ACC112 (cell line): Measurements from ENCODE around the gene PIAS4.

ENCODE experiments used
- H2AFZ ChIP-seq: fragments of 200-600 bp; sonication (generic); one replicate; pipeline ENCODE4 v1.6.0; 2017; ENCODE audit warnings: antibody characterized with exemption, low read length; ENCODE audit not compliant: unreplicated experiment
- H3K27ac ChIP-seq: fragments of 200-600 bp; sonication (generic); 2 replicates; pipeline ENCODE4 v1.5.1; 2014; ENCODE audit warnings: low read depth, mild to moderate bottlenecking, antibody characterized with exemption, low read length, moderate library complexity
- H3K27me3 ChIP-seq: fragments of 200-600 bp; sonication (generic); 2 replicates; pipeline ENCODE4 v1.6.1; 2014; ENCODE audit warnings: mild to moderate bottlenecking, antibody characterized with exemption, low read length, moderate library complexity, mixed read lengths; ENCODE audit not compliant: insufficient read depth
- H3K36me3 ChIP-seq: fragments of 200-600 bp; sonication (generic); 2 replicates; pipeline ENCODE4 v1.6.1; 2016; ENCODE audit warnings: mild to moderate bottlenecking, antibody characterized with exemption, low read length, moderate library complexity, mixed read lengths; ENCODE audit not compliant: insufficient read depth
- H3K4me1 ChIP-seq: fragments of 200-600 bp; sonication (generic); one replicate; pipeline ENCODE4 v1.6.1; 2016; ENCODE audit warnings: low read length, mixed read lengths; ENCODE audit not compliant: insufficient read depth, unreplicated experiment, control insufficient read depth
- H3K4me3 ChIP-seq: fragments of 200-600 bp; sonication (generic); 2 replicates; pipeline ENCODE4 v1.5.1; 2014; ENCODE audit warnings: mild to moderate bottlenecking, low read depth, low read length
- H3K79me2 ChIP-seq: fragments of 200-600 bp; sonication (generic); one replicate; pipeline ENCODE4 v1.6.0; 2016; ENCODE audit warnings: low read length; ENCODE audit not compliant: control insufficient read depth, unreplicated experiment, insufficient read depth

The PIAS4 gene

DNA sequence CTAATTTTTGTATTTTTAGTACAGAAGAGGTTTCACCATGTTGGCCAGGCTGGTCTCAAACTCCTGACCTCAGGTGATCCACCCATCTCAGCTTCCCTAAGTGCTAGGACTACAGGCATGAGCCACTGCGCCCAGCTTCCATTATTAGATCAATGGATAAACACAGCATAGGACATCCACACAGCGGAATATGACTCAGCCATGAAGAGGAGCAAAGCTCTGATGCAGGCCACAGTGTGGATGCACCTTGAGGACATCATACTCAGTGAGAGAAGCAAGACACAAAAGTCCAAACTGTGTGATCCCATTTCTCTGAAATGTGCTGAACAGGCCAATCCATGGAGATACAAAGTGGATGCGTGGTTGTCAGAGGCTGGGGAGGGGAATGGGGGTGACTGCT lies 64.1 kb downstream of the PIAS4 start:
- Histone ChIP-seq H3K4me3 (no peak overlapping the region), H3K79me2 (no peaks in the 10 kb centered on the region), H3K27ac (no peak overlapping the region), H2AFZ (no peak overlapping the region), H3K36me3 (no peaks in the 10 kb centered on the region), H3K4me1 (no peaks in the 10 kb centered on the region), H3K27me3 (no peaks in the 10 kb centered on the region)

DNA sequence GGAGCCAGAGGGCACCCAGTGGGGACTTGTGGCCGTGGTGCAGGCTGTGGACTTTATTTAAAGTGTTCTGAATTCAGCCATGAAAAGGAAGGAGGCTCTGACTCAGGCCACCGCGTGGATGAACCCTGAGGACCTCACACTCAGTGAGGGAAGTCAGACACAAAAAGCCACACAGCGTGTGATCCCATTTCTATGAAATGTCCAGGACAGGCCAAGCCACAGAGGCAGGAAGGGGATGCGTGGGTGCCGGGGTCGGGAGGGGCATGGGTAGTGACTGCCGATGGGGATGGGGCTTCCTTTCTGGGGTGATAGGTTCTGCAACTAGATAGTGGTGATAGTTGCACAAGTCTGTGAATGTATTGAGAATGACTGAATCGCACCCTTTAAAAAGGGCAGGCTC lies 67.8 kb downstream of the PIAS4 start:
- Histone ChIP-seq H3K4me3 (no peak overlapping the region), H2AFZ (no peak overlapping the region), H3K36me3 (no peaks in the 10 kb centered on the region), H3K27ac (no peak overlapping the region), H3K4me1 (peaks cover 8% of the 10 kb centered on the region), H3K79me2 (no peaks in the 10 kb centered on the region), H3K27me3 (no peaks in the 10 kb centered on the region)

DNA sequence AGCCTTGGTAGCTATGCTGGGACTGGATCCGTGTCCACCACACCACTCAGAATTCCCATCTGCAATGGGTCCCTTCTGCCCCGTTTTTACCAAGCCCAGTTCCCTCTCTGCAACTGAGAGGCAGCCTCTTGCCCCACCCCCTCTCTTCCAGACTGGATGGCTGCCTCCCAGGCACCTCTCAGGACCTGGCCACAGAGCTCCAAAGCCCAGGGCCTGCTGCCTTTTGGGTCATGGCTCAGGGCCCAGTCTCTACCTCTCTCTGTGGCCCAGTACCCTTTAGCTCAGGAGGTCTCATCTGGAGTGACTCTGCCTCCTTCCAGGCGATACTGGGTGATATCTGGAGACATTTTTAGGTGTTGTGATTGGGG lies 69.5 kb downstream of the PIAS4 start:
- no peak overlapping the region for H3K27ac ChIP-seq
- H3K4me3 ChIP-seq: no peak overlapping the region
- no peaks in the 10 kb centered on the region for H3K27me3 ChIP-seq
- H3K36me3 ChIP-seq: no peaks in the 10 kb centered on the region
- no peak overlapping the region for H2AFZ ChIP-seq
- peaks cover 8% of the 10 kb centered on the region for H3K4me1 ChIP-seq
- no peaks in the 10 kb centered on the region for H3K79me2 ChIP-seq

GRCh38 chr19:4077800-4078684 lies 70.5 kb downstream of the PIAS4 start:
- Histone ChIP-seq H3K4me3 (peak overlapping the region; percentile 80), H2AFZ (peak overlapping the region; percentile 68), H3K79me2 (no peaks in the 10 kb centered on the region), H3K27ac (peak overlapping the region; percentile 26; the same call in 1 of the 2 replicates), H3K27me3 (no peaks in the 10 kb centered on the region), H3K36me3 (no peaks in the 10 kb centered on the region), H3K4me1 (peaks cover 8% of the 10 kb centered on the region)

- Histone ChIP-seq H3K36me3 (no peaks in the 10 kb centered on the region), H3K27me3 (no peaks in the 10 kb centered on the region), H3K4me3 (no peak overlapping the region), H2AFZ (no peak overlapping the region), H3K27ac (no peak overlapping the region), H3K79me2 (no peaks in the 10 kb centered on the region), H3K4me1 (peaks cover 8% of the 10 kb centered on the region)
Observed at GRCh38 chr19:4080473-4080872, 72.9 kb downstream of the PIAS4 start.

DNA sequence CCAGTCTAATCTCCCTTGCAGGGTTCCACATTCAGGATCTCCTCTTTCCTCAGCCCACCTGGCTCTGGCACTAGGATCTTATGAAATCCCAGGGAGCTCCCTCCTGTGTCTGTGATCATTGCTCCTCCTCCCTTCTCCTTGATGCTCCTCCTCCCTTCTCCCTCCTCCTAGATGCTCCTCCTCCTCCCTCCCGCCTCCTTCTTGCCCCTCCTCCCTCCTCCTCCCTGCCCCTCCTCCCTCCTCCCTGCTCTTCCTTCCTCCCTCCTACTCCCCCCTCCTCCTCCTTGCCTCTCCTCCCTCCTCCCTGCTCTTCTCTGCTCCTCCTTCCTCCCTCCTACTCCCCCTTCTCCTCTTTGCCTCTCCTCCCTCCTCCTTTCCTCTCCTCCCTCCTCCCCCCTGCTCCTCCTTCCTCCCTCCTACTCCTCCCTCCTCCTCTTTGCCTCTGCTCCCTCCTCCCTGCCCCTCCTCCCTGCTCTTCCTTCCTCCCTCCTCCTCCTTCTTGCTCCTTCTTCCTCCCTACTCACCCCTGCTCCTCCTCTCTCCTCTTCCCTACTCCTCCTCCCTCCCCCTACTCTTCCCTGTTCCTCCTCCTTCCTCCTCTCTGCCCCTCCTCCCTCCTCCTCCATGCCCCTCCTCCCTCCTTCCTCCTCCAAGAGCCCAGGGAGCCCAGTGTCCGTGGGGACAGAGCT lies 74.0 kb downstream of the PIAS4 start:
- H3K27ac ChIP-seq: no peak overlapping the region
- no peak overlapping the region for H2AFZ ChIP-seq
- H3K4me3 ChIP-seq: no peak overlapping the region
- H3K27me3 ChIP-seq: no peaks in the 10 kb centered on the region
- peaks cover 8% of the 10 kb centered on the region for H3K4me1 ChIP-seq
- no peaks in the 10 kb centered on the region for H3K79me2 ChIP-seq
- no peaks in the 10 kb centered on the region for H3K36me3 ChIP-seq

DNA sequence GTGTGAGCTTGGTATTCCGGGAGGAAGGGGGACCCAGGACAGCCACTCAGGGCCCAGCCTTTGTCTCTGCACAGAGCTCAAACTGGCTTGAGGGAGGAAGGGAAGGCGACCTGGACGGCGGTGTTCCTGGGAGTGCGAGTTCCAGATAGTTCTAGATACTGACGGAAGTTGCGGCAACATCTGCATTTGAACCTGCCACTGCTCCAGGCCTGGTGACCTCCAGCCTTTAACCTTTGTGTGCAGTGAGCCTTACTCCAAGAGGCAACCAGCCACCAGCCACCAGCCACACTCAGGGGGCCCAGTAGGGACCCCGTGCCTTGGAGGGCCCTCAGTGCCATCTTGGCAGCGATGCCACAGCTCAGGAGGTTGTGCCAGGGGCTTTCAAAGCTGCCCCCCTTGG lies 74.6 kb downstream of the PIAS4 start:
- Histone ChIP-seq H3K27ac (no peak overlapping the region), H3K79me2 (no peaks in the 10 kb centered on the region), H3K27me3 (no peaks in the 10 kb centered on the region), H2AFZ (no peak overlapping the region), H3K36me3 (no peaks in the 10 kb centered on the region), H3K4me1 (peaks cover 8% of the 10 kb centered on the region), H3K4me3 (no peak overlapping the region)

- no peak overlapping the region for H3K4me3 ChIP-seq
- no peak overlapping the region for H3K27ac ChIP-seq
- no peaks in the 10 kb centered on the region for H3K4me1 ChIP-seq
- H3K79me2 ChIP-seq: no peaks in the 10 kb centered on the region
- H2AFZ ChIP-seq: no peak overlapping the region
- H3K27me3 ChIP-seq: no peaks in the 10 kb centered on the region
- H3K36me3 ChIP-seq: no peaks in the 10 kb centered on the region
Observed at GRCh38 chr19:4083677-4084546, 76.4 kb downstream of the PIAS4 start.

DNA sequence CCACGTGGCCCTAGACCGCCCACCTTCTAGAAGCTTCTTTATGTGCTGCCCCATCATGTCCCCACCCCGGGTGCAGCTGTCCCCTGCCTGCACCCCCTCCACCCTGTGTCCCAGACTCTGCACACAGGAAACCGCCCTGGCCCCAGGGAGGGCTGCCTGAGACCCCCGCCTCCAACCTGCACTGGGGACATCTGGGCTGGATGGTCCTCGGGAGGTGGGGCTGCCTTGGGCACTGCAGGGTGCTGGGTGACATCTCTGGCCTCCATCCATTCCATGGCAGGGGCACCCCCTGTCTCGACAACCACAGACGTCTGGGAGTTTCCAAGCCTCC lies 77.0 kb downstream of the PIAS4 start:
- no peaks in the 10 kb centered on the region for H3K27me3 ChIP-seq
- H3K27ac ChIP-seq: no peak overlapping the region
- H3K4me1 ChIP-seq: no peaks in the 10 kb centered on the region
- H3K79me2 ChIP-seq: no peaks in the 10 kb centered on the region
- H3K4me3 ChIP-seq: no peak overlapping the region
- no peak overlapping the region for H2AFZ ChIP-seq
- H3K36me3 ChIP-seq: no peaks in the 10 kb centered on the region

DNA sequence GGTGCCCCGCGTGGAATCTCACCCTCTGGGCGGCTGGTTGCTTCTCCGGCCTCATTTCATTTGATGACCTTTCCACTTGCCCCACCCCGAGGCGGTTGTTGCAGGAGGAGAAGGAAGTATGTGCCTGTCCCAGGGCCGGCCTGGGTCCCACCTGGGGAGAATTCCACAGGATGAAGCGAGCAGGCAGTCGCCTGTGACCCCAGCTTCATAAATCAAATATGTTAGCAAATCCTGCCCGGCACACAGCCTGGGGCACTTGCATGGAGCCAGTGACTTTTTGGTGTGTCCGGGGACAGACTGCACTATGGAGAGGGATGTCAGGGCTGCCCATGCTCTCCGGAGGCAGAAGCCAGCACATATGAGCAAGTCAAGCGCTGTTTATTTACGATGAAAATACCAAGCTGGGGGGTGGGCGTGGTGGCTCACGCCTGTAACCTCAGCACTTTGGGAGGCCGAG lies 78.9 kb downstream of the PIAS4 start:
- Histone ChIP-seq H3K4me1 (no peaks in the 10 kb centered on the region), H3K27ac (no peak overlapping the region), H3K4me3 (no peak overlapping the region)

More for the DNA sequence above, 78.9 kb downstream of the PIAS4 start:
- H3K36me3 ChIP-seq: no peaks in the 10 kb centered on the region
- H3K27me3 ChIP-seq: no peaks in the 10 kb centered on the region
- H3K79me2 ChIP-seq: no peaks in the 10 kb centered on the region
- no peak overlapping the region for H2AFZ ChIP-seq
